Skeletal muscle satellite cell (primary cell): ENCODE results near the gene ASMT.

Source experiments
- H3K27me3 ChIP-seq: 2 replicates; pipeline ENCODE4 v1.7.0; 2013; ENCODE audit warnings: low read length; ENCODE audit not compliant: control insufficient read depth, insufficient read depth
- H3K36me3 ChIP-seq: 2 replicates; pipeline ENCODE4 v1.7.0; 2013; ENCODE audit warnings: mild to moderate bottlenecking, control low read depth, low read length; ENCODE audit not compliant: insufficient read depth
- H3K4me1 ChIP-seq: 2 replicates; pipeline ENCODE4 v1.7.0; 2013; ENCODE audit warnings: low read length; ENCODE audit not compliant: control insufficient read depth, insufficient read depth
- H3K4me2 ChIP-seq: 2 replicates; pipeline ENCODE4 v1.7.0; 2013; ENCODE audit warnings: mild to moderate bottlenecking, low read length
- H3K4me3 ChIP-seq: 2 replicates; pipeline ENCODE4 v1.7.0; 2013; ENCODE audit warnings: low read length
- H3K9ac ChIP-seq: 2 replicates; pipeline ENCODE4 v1.7.0; 2013; ENCODE audit warnings: mild to moderate bottlenecking, low read depth, low read length, moderate library complexity
- H3K9me3 ChIP-seq: replicated peaks from 2 replicates; pipeline ENCODE4 v1.7.0; 2013; ENCODE audit warnings: mild to moderate bottlenecking, control low read depth, low read length

ASMT gene

GRCh38 chrX:1599791-1600405 is 15.0 kb upstream of the ASMT start:
- H3K9ac ChIP-seq = no peak overlapping the region

GRCh38 chrX:1600406-1601050 is 14.3 kb upstream of the ASMT start:
- Histone ChIP-seq H3K4me1 (no peaks in the 10 kb centered on the region), H3K4me2 (no peak overlapping the region), H3K9ac (no peak overlapping the region), H3K27me3 (no peaks in the 10 kb centered on the region), H3K36me3 (peaks cover 73% of the 10 kb centered on the region), H3K9me3 (no peaks in the 10 kb centered on the region), H3K4me3 (no peak overlapping the region)

More at GRCh38 chrX:1599791-1600405, 15.0 kb upstream of the ASMT start:
- Histone ChIP-seq H3K27me3 (no peaks in the 10 kb centered on the region), H3K4me1 (no peaks in the 10 kb centered on the region), H3K4me2 (no peak overlapping the region), H3K4me3 (no peak overlapping the region), H3K9me3 (no peaks in the 10 kb centered on the region), H3K36me3 (peaks cover 80% of the 10 kb centered on the region)

GRCh38 chrX:1601051-1601767 is 13.7 kb upstream of the ASMT start:
- no peak overlapping the region for H3K9ac ChIP-seq
- H3K36me3 ChIP-seq = peaks cover 66% of the 10 kb centered on the region
- H3K9me3 ChIP-seq = no peaks in the 10 kb centered on the region

GRCh38 chrX:1601768-1602085 is 13.1 kb upstream of the ASMT start:
- Histone ChIP-seq H3K4me3 (no peak overlapping the region), H3K4me2 (no peak overlapping the region), H3K9me3 (no peaks in the 10 kb centered on the region), H3K27me3 (no peaks in the 10 kb centered on the region), H3K9ac (no peak overlapping the region), H3K36me3 (peaks cover 66% of the 10 kb centered on the region), H3K4me1 (no peaks in the 10 kb centered on the region)

More at GRCh38 chrX:1601051-1601767, 13.7 kb upstream of the ASMT start:
- H3K4me2 ChIP-seq = no peak overlapping the region
- no peaks in the 10 kb centered on the region for H3K27me3 ChIP-seq
- H3K4me1 ChIP-seq = no peaks in the 10 kb centered on the region
- H3K4me3 ChIP-seq = no peak overlapping the region

- Histone ChIP-seq H3K4me3 (no peak overlapping the region), H3K9ac (no peak overlapping the region), H3K27me3 (no peaks in the 10 kb centered on the region), H3K36me3 (peaks cover 60% of the 10 kb centered on the region), H3K9me3 (no peaks in the 10 kb centered on the region), H3K4me1 (no peaks in the 10 kb centered on the region), H3K4me2 (no peak overlapping the region)
Measured at GRCh38 chrX:1602299-1602698, 12.6 kb upstream of the ASMT start.

- no peaks in the 10 kb centered on the region for H3K27me3 ChIP-seq
- no peaks in the 10 kb centered on the region for H3K9me3 ChIP-seq
- no peak overlapping the region for H3K4me3 ChIP-seq
- no peaks in the 10 kb centered on the region for H3K4me1 ChIP-seq
- H3K4me2 ChIP-seq = no peak overlapping the region
- no peak overlapping the region for H3K9ac ChIP-seq
- H3K36me3 ChIP-seq = peaks cover 21% of the 10 kb centered on the region
Measured at GRCh38 chrX:1606496-1606895, 8.4 kb upstream of the ASMT start.

GRCh38 chrX:1609311-1609710 is 5.5 kb upstream of the ASMT start:
- no peak overlapping the region for H3K4me3 ChIP-seq
- no peaks in the 10 kb centered on the region for H3K4me1 ChIP-seq
- H3K4me2 ChIP-seq = no peak overlapping the region
- H3K27me3 ChIP-seq = no peaks in the 10 kb centered on the region
- no peaks in the 10 kb centered on the region for H3K9me3 ChIP-seq
- peaks cover 2% of the 10 kb centered on the region for H3K36me3 ChIP-seq
- H3K9ac ChIP-seq = no peak overlapping the region

GRCh38 chrX:1609762-1610161 is 5.1 kb upstream of the ASMT start:
- H3K36me3 ChIP-seq = no peaks in the 10 kb centered on the region
- H3K27me3 ChIP-seq = no peaks in the 10 kb centered on the region
- no peak overlapping the region for H3K4me3 ChIP-seq
- no peak overlapping the region for H3K9ac ChIP-seq
- H3K9me3 ChIP-seq = no peaks in the 10 kb centered on the region
- no peak overlapping the region for H3K4me2 ChIP-seq
- H3K4me1 ChIP-seq = no peaks in the 10 kb centered on the region

- Histone ChIP-seq H3K9ac (no peak overlapping the region), H3K9me3 (no peaks in the 10 kb centered on the region), H3K36me3 (no peaks in the 10 kb centered on the region), H3K4me3 (no peak overlapping the region), H3K4me1 (no peaks in the 10 kb centered on the region), H3K4me2 (no peak overlapping the region), H3K27me3 (no peaks in the 10 kb centered on the region)
Measured at GRCh38 chrX:1610166-1610565, 4.7 kb upstream of the ASMT start.

GRCh38 chrX:1610736-1611135 is 4.1 kb upstream of the ASMT start:
- Histone ChIP-seq H3K4me3 (no peak overlapping the region), H3K4me1 (no peaks in the 10 kb centered on the region), H3K9me3 (no peaks in the 10 kb centered on the region), H3K4me2 (no peak overlapping the region), H3K27me3 (no peaks in the 10 kb centered on the region), H3K9ac (no peak overlapping the region), H3K36me3 (no peaks in the 10 kb centered on the region)

- H3K27me3 ChIP-seq = no peaks in the 10 kb centered on the region
- no peak overlapping the region for H3K4me3 ChIP-seq
- no peak overlapping the region for H3K9ac ChIP-seq
- no peaks in the 10 kb centered on the region for H3K36me3 ChIP-seq
- H3K4me2 ChIP-seq = no peak overlapping the region
- H3K9me3 ChIP-seq = no peaks in the 10 kb centered on the region
- no peaks in the 10 kb centered on the region for H3K4me1 ChIP-seq
Measured at GRCh38 chrX:1612641-1613286, 2.1 kb upstream of the ASMT start.
